Measurements from ENCODE around the gene SPATA13. TPM values are rescaled to one million over a fixed set of nuclear protein-coding genes. Genes with fewer than 3 reads are reported as not detected.

Gene SPATA13
- total RNA-seq, 4 donors from 2014 or later = 8.1 to 17.0 (median 10.7) TPM

- TF ChIP-seq CTCF (IDR thresholded peaks at IDR 0.05; ENCODE audit: low read depth) = no peak
These were observed 20.3 kb downstream of the SPATA13 start for GRCh38 chr13:24180750-24181377.

- TF ChIP-seq CTCF (IDR thresholded peaks at IDR 0.05; ENCODE audit: low read depth) = no peak
These were observed 21.6 kb downstream of the SPATA13 start for GRCh38 chr13:24181991-24182702.

GRCh38 chr13:24182703-24183081, 22.2 kb downstream of the SPATA13 start:
- no peak for TF ChIP-seq CTCF (IDR thresholded peaks at IDR 0.05; ENCODE audit: low read depth)

GRCh38 chr13:24183741-24184182, 23.2 kb downstream of the SPATA13 start:
- no peak for TF ChIP-seq CTCF (IDR thresholded peaks at IDR 0.05; ENCODE audit: low read depth)

- TF ChIP-seq CTCF (IDR thresholded peaks at IDR 0.05; ENCODE audit: low read depth) = no peak
These were observed 23.8 kb downstream of the SPATA13 start for GRCh38 chr13:24184265-24184841.

- no peak for TF ChIP-seq CTCF (IDR thresholded peaks at IDR 0.05; ENCODE audit: low read depth)
These were observed 24.4 kb downstream of the SPATA13 start for GRCh38 chr13:24184882-24185281.

- TF ChIP-seq CTCF (IDR thresholded peaks at IDR 0.05; ENCODE audit: low read depth) = no peak
These were observed 25.2 kb downstream of the SPATA13 start for GRCh38 chr13:24185591-24186232.
